RWPE2 (cell line): ENCODE data around the gene LRRC8C.

ENCODE experiments used
- ATAC-seq: fragments of 200-7000 bp; cut with Tn5 transposase; 3 replicates; pipeline ENCODE4 v1.9.1; 2021; ENCODE audit warnings: low read depth
- DNase-seq: peaks from one replicate; pipeline ENCODE4 v3.0.0-alpha.2; 2020; ENCODE audit warnings: low spot score
- H3K27ac ChIP-seq: fragments of 450-650 bp; 2 replicates; pipeline ENCODE4 v1.5.1; 2017; ENCODE audit warnings: mild to moderate bottlenecking; ENCODE audit not compliant: poor library complexity, severe bottlenecking
- H3K27me3 ChIP-seq: fragments of 250-450 bp; sonication (Bioruptor Pico); 2 replicates; pipeline ENCODE4 v1.5.1; 2021; ENCODE audit warnings: mild to moderate bottlenecking, moderate library complexity; ENCODE audit not compliant: insufficient read depth, poor library complexity, severe bottlenecking
- H3K36me3 ChIP-seq: fragments of 250-450 bp; sonication (Bioruptor Pico); 2 replicates; pipeline ENCODE4 v1.5.1; 2020; ENCODE audit warnings: low read depth, mild to moderate bottlenecking, moderate library complexity
- H3K4me1 ChIP-seq: fragments of 250-450 bp; sonication (Bioruptor Pico); 2 replicates; pipeline ENCODE4 v1.5.1; 2021; ENCODE audit warnings: mild to moderate bottlenecking, moderate library complexity; ENCODE audit not compliant: insufficient read depth, poor library complexity, severe bottlenecking
- H3K4me3 ChIP-seq: fragments of 250-450 bp; sonication (Bioruptor Pico); 2 replicates; pipeline ENCODE4 v1.5.1; 2021; ENCODE audit warnings: mild to moderate bottlenecking, moderate library complexity; ENCODE audit not compliant: severe bottlenecking
- H3K9me3 ChIP-seq: fragments of 250-450 bp; sonication (Bioruptor Pico); 2 replicates; pipeline ENCODE4 v1.5.1; 2021; ENCODE audit warnings: mild to moderate bottlenecking, moderate library complexity; ENCODE audit not compliant: severe bottlenecking
- TF ChIP-seq, protein P1 (sequence below): fragments of 450-650 bp; IDR thresholded peaks from one replicate; pipeline ENCODE4 v1.5.1; 2017; ENCODE audit warnings: mild to moderate bottlenecking, moderate library complexity; ENCODE audit not compliant: poor library complexity, severe bottlenecking

Gene LRRC8C

DNA sequence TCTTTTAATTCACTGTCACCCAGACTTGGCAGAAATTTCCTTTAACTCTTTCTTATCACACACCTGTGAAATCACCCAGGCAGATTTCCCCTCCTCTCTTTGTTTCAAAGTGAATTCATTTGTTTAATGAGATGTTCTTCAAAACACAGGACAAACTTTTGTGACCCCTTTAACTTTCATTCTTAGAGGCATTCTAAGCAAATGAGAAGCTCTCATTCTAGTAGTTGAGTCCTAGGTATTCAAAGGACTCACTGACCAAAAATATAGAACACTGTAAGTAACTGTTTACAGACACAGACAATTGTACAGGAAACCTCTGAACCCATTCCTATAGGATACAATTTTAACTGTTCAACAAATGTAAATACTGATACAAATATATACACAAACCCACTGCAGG, 16.9 kb downstream of the LRRC8C start:
- no peak for ATAC-seq
- Histone ChIP-seq H3K4me3 (no peak overlapping the region), H3K27me3 (no peaks in the 10 kb centered on the region), H3K4me1 (no peaks in the 10 kb centered on the region), H3K9me3 (peaks cover 6% of the 10 kb centered on the region), H3K27ac (no peak overlapping the region), H3K36me3 (peaks cover 23% of the 10 kb centered on the region)
- DNase-seq, result no peak
- TF ChIP-seq, protein P1, sequence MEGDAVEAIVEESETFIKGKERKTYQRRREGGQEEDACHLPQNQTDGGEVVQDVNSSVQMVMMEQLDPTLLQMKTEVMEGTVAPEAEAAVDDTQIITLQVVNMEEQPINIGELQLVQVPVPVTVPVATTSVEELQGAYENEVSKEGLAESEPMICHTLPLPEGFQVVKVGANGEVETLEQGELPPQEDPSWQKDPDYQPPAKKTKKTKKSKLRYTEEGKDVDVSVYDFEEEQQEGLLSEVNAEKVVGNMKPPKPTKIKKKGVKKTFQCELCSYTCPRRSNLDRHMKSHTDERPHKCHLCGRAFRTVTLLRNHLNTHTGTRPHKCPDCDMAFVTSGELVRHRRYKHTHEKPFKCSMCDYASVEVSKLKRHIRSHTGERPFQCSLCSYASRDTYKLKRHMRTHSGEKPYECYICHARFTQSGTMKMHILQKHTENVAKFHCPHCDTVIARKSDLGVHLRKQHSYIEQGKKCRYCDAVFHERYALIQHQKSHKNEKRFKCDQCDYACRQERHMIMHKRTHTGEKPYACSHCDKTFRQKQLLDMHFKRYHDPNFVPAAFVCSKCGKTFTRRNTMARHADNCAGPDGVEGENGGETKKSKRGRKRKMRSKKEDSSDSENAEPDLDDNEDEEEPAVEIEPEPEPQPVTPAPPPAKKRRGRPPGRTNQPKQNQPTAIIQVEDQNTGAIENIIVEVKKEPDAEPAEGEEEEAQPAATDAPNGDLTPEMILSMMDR, result no peak

DNA sequence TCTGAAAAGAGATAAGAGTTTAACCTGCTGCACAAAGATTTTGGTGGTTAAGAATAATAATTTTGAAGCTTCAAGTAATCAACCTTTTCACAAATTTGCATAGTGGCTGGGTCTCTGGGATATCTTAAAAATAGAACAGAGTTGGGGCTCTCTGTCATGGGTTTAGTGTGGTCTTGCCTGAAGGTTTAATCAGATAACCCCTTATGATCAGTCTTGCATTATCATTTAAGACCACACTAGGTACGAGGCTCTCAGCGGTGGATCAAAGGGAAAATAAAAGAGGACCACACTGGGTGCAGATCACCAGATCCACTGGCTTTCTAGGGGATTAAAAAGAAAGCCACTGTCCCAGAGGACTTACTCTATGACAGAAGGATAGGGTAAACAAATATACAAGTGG, 19.5 kb downstream of the LRRC8C start:
- Histone ChIP-seq H3K4me3 (no peak overlapping the region), H3K9me3 (no peaks in the 10 kb centered on the region), H3K4me1 (no peaks in the 10 kb centered on the region), H3K27ac (no peak overlapping the region), H3K36me3 (peaks cover 6% of the 10 kb centered on the region; the same call in 1 of the 2 replicates), H3K27me3 (no peaks in the 10 kb centered on the region)
- ATAC-seq, result no peak
- TF ChIP-seq, protein P1, result no peak
- no peak for DNase-seq

DNA sequence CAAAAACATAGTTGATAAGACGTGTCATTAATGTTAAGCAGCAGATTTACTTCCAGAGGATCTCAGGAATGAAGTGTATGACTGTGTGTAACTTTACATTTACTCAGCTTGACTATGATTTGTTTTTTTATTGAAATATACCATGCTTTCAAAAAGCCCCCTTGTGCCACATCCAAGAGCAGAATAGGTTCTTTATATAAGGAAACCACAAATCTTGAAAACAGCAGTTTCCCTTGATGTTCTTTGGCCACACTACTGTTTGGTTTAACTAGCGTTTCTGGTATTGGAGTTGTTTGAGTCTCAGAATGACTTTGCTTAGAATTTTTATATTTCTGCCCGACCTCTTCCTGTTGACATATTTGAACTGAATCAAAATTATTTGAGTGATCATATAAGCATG, 25.0 kb downstream of the LRRC8C start:
- TF ChIP-seq, protein P1, result no peak
- Histone ChIP-seq H3K36me3 (no peaks in the 10 kb centered on the region), H3K4me3 (no peak overlapping the region), H3K27me3 (no peaks in the 10 kb centered on the region), H3K9me3 (no peaks in the 10 kb centered on the region), H3K27ac (no peak overlapping the region), H3K4me1 (no peaks in the 10 kb centered on the region)
- DNase-seq (no peak), ATAC-seq (no peak)

DNA sequence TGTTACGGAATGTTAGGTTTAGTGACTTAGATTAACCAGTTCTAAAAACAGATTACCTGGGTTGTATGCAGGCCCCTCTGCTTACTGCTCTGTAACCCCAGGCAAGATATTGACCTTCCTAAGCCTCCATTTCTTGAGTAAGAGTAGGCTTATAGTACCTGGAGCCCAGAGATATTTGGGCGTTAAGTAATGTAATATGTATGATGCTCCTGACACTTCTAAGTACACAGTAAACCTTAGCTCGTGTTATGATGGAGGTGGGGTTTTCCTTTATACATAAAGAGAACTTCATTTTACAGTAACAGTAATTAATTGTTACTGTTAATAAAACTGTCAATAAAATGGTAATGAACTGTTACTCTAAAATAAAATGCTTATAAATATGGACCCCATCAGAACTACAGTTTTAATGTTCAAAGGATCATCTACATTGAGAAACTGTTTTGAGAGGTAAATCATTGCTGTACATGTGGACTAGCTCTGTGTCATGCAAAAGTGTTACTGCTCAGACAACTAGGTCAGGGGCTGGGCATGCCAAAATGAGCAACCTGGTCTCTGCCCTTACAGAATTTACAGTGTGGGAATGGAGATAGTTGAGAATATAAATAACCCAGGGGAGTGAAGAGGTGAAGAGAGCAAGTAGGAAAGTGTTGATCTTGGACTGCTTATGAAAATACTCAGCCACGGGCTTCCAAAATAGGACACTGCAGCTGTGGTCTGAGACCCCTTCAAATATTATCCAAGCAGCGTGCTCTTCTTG, 26.6 kb downstream of the LRRC8C start:
- Histone ChIP-seq H3K9me3 (no peaks in the 10 kb centered on the region), H3K4me3 (no peak overlapping the region), H3K4me1 (no peaks in the 10 kb centered on the region), H3K27me3 (no peaks in the 10 kb centered on the region), H3K27ac (no peak overlapping the region), H3K36me3 (0 out of 2 replicates have a peak, but pooled peaks cover under 1% of the 10 kb centered on the region)
- ATAC-seq (no peak), DNase-seq (no peak)
- TF ChIP-seq, protein P1, result no peak

DNA sequence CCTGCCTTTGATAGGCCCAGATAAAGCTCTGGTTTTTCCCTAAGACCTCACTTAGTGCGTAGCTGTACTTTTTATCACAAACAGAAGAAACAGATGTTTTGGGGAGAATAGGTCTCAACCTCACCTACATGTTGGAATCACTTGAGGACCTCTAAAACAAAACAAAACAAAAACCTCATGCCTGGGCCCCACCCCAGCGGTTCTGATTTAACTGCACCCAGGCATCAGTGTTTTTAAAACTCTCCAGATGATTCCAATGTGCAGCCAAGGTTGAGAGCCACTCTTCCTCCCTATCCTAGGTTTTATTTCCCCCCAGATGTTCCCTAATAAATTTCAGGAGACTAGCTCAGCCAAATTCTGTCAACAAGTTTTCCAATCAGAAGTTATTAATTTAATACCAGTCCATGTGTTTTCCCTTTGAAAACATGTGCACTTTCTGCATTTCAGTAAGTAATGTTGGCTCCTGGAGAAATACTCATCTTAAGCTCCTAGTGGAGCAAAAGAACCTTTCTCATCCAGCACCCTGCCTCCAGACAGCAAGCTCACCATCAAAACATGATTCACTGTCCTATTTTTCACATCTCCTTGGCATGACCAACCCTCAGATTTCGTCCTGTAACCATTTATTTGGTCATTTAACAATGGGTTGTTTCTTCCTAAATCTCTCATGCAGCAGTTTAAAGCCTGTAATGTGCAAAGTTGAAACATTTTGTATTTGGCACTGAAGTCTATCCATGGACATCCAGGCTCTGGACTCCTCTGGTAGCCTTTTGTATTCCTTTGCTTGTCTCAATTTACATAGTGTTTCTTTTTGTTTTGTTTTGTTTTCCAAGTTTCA, 27.5 kb downstream of the LRRC8C start:
- no peaks in the 10 kb centered on the region for H3K27me3 ChIP-seq
- H3K4me1 ChIP-seq, result no peaks in the 10 kb centered on the region
- ATAC-seq (no peak), DNase-seq (no peak)
- TF ChIP-seq, protein P1, result no peak
- 0 out of 2 replicates have a peak, but pooled peaks cover 2% of the 10 kb centered on the region for H3K36me3 ChIP-seq
- no peak overlapping the region for H3K27ac ChIP-seq
- no peaks in the 10 kb centered on the region for H3K9me3 ChIP-seq
- no peak overlapping the region for H3K4me3 ChIP-seq
